Keratinocyte (primary cell): ENCODE results near the gene NAXE.

Source experiments
- EZH2 ChIP-seq: IDR thresholded peaks from one replicate; pipeline ENCODE4 v1.6.1; 2012; ENCODE audit warnings: inconsistent platforms, mild to moderate bottlenecking, low read length, moderate library complexity
- TF ChIP-seq, protein P1 (sequence below), 3 experiments: IDR thresholded peaks in 1 of 3; conservative IDR thresholded peaks in 1 of 3; optimal IDR thresholded peaks in 1 of 3; 2 replicates in 2 of 3; 3 replicates in 1 of 3; pipeline versions ENCODE3 to v1.5.1; 2011; ENCODE audit warnings: low read length in 3 of 3, mild to moderate bottlenecking in 3 of 3, moderate library complexity in 2 of 3, control low read depth in 1 of 3, inconsistent platforms in 1 of 3; ENCODE audit not compliant: insufficient read depth in 2 of 3; ENCODE audit errors: extremely low read depth in 1 of 3

DNA sequence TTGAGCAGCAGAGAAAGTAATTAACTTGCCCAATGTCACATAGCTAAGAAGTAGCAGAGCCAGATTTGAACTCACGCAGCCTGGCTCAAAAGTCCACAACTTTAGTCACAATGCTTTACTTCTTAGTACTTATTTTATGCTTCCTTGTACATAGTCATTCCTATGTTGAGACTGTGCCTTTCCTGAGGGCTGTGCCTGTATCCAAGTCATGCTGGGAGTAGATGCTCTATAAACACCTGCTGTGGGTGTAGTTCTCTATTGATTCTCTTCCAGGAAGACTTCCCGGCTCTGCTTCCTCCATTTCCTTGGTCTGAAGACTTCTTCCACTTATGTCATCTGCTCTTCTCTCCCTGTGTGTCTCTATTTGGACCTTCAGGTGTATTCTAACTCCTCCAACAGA lies 35.9 kb upstream of the NAXE start:
- TF ChIP-seq, protein P1, sequence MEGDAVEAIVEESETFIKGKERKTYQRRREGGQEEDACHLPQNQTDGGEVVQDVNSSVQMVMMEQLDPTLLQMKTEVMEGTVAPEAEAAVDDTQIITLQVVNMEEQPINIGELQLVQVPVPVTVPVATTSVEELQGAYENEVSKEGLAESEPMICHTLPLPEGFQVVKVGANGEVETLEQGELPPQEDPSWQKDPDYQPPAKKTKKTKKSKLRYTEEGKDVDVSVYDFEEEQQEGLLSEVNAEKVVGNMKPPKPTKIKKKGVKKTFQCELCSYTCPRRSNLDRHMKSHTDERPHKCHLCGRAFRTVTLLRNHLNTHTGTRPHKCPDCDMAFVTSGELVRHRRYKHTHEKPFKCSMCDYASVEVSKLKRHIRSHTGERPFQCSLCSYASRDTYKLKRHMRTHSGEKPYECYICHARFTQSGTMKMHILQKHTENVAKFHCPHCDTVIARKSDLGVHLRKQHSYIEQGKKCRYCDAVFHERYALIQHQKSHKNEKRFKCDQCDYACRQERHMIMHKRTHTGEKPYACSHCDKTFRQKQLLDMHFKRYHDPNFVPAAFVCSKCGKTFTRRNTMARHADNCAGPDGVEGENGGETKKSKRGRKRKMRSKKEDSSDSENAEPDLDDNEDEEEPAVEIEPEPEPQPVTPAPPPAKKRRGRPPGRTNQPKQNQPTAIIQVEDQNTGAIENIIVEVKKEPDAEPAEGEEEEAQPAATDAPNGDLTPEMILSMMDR (optimal IDR thresholded peaks at IDR 0.05 in 1 of 3, IDR thresholded peaks at IDR 0.05 in 1 of 3, conservative IDR thresholded peaks at IDR 0.05 in 1 of 3; ENCODE audit: extremely low read depth in 1 of 3, insufficient read depth in 2 of 3, low read length in 3 of 3) = no peak
- TF ChIP-seq EZH2 = no peak
